PC-9 (cell line): ENCODE measurements around the gene STK35. TPM values are rescaled to one million over a fixed set of nuclear protein-coding genes. Genes with fewer than 3 reads are reported as not detected.

Experiments used
- BruUV-seq: library from RNA; stranded (reverse); fragments of 400-500 nt; replicated peaks from 2 replicates; lab custom pipeline; 2021; lab: Mats Ljungman, UMichigan
- CTCF ChIA-PET: fragments of 300-600 bp; sonication (Branson Sonifier 250); formaldehyde crosslinking; loops from one replicate; lab custom pipeline; 2022; ENCODE audit warnings: antibody characterized with exemption; lab: Charles Lee
- POLR2A ChIA-PET: fragments of 300-600 bp; sonication (Branson Sonifier 250); formaldehyde crosslinking; loops from one replicate; lab custom pipeline; 2022; ENCODE audit warnings: antibody characterized with exemption; ENCODE audit not compliant: unreplicated experiment; lab: Charles Lee
- DNase-seq, 2 experiments: peaks; one replicate each; pipeline versions ENCODE4 v3.0.0 to v3.0.0-alpha.2; 2015 to 2022; ENCODE audit warnings: mixed read lengths in 1 of 2
- H2AFZ ChIP-seq: fragments of 200-600 bp; sonication (generic); 2 replicates; pipeline ENCODE4 v1.8.1; 2017; ENCODE audit warnings: antibody characterized with exemption
- H3F3A ChIP-seq: fragments of 200-600 bp; sonication (generic); 2 replicates; pipeline ENCODE4 v1.8.1; 2017; ENCODE audit warnings: antibody characterized with exemption, mild to moderate bottlenecking, low read depth; ENCODE audit not compliant: insufficient read depth
- H3K27ac ChIP-seq: fragments of 200-600 bp; sonication (generic); 2 replicates; pipeline ENCODE4 v1.6.1; 2016; ENCODE audit warnings: mixed run types
- H3K27me3 ChIP-seq: fragments of 200-600 bp; sonication (generic); 2 replicates; pipeline ENCODE4 v1.6.1; 2016; ENCODE audit warnings: low read depth, mixed run types; ENCODE audit not compliant: insufficient read depth
- H3K36me3 ChIP-seq: fragments of 200-600 bp; sonication (generic); 2 replicates; pipeline ENCODE4 v1.6.1; 2016; ENCODE audit warnings: low read depth, mixed run types
- H3K4me1 ChIP-seq: fragments of 200-600 bp; sonication (generic); replicated peaks from 2 replicates; pipeline ENCODE4 v1.6.1; 2016; ENCODE audit warnings: mixed run types; ENCODE audit not compliant: insufficient read depth
- H3K4me2 ChIP-seq: fragments of 200-600 bp; sonication (generic); 2 replicates; pipeline ENCODE4 v1.6.1; 2017; ENCODE audit warnings: mixed run types
- H3K4me3 ChIP-seq: fragments of 200-600 bp; sonication (generic); 2 replicates; pipeline ENCODE4 v1.6.1; 2016; ENCODE audit warnings: mixed run types
- H3K79me2 ChIP-seq: fragments of 200-600 bp; sonication (generic); 2 replicates; pipeline ENCODE4 v1.6.1; 2017; ENCODE audit warnings: low read depth, mixed run types
- H3K9me2 ChIP-seq: fragments of 200-600 bp; sonication (generic); 2 replicates; pipeline ENCODE4 v1.8.1; 2017; ENCODE audit warnings: mild to moderate bottlenecking; ENCODE audit not compliant: insufficient read depth
- H3K9me3 ChIP-seq: fragments of 200-600 bp; sonication (generic); 2 replicates; pipeline ENCODE4 v1.8.1; 2016; ENCODE audit warnings: low read depth; ENCODE audit not compliant: insufficient read depth
- H4K20me1 ChIP-seq: fragments of 200-600 bp; sonication (generic); 2 replicates; pipeline ENCODE4 v1.8.1; 2017; ENCODE audit not compliant: insufficient read depth
- EZH2 ChIP-seq: fragments of 200-600 bp; sonication (generic); IDR thresholded peaks from 2 replicates; pipeline ENCODE4 v1.8.0; 2017; ENCODE audit warnings: antibody characterized with exemption, low read depth
- intact Hi-C: fragments of 100-400 bp; cut with micrococcal nuclease; formaldehyde crosslinking; loops from one replicate; pipeline ENCODE4 v1.10.0; 2022; ENCODE audit not compliant: unreplicated experiment
- total RNA-seq: library from RNA; stranded (reverse); gene quantifications from 2 replicates; pipeline ENCODE4 v1.2.3, GENCODE V29; 2021
- TF ChIP-seq, protein P1 (sequence below): fragments of 200-600 bp; sonication (generic); conservative IDR thresholded peaks from 2 replicates; pipeline ENCODE4 v1.6.1; 2017; ENCODE audit warnings: mixed run types, antibody characterized with exemption, mild to moderate bottlenecking, moderate library complexity

Gene STK35
- total RNA-seq, 1 experiment from 2014 or later, result 36.7 TPM

DNA sequence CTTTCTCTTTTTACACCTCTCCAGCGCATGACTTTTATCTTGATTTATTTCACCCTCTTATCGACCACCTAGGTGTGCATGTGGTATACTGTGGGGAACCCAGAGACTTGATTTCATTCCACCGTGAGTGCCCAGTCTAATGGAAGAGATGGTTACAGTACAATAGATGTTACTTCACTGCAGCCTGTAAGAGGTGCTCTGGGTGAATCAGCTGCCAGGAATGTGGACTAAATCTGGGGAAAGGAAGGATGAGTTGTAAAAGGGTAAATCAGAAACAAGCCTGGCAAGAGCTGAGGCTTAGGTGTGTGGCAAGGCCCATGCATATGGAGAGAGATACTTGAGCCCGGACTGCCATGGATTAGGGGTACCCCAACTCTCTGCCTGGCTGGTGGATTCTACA is 7.4 kb downstream of the STK35 start:
- Histone ChIP-seq H3F3A (peaks cover 25% of the 10 kb centered on the region), H3K9me2 (no peaks in the 10 kb centered on the region), H3K4me2 (peak overlapping the region; percentile 61), H3K4me1 (peaks cover 47% of the 10 kb centered on the region), H3K9me3 (no peaks in the 10 kb centered on the region), H3K36me3 (peaks cover 21% of the 10 kb centered on the region; the same call in 1 of the 2 replicates), H4K20me1 (peaks cover 58% of the 10 kb centered on the region), H3K4me3 (no peak overlapping the region), H3K27ac (peak overlapping the region; percentile 61), H3K79me2 (peaks cover 95% of the 10 kb centered on the region), H3K27me3 (no peaks in the 10 kb centered on the region), H2AFZ (no peak overlapping the region)
- ChIA-PET CTCF (no interaction called here), POLR2A (interaction anchor here (0.5 to 0.6 kb wide), 2 partner anchors 7 to 38 kb away, joined by 5 to 9 read pairs; partner anchors contain the start of gene STK35)
- TF ChIP-seq, protein P1, sequence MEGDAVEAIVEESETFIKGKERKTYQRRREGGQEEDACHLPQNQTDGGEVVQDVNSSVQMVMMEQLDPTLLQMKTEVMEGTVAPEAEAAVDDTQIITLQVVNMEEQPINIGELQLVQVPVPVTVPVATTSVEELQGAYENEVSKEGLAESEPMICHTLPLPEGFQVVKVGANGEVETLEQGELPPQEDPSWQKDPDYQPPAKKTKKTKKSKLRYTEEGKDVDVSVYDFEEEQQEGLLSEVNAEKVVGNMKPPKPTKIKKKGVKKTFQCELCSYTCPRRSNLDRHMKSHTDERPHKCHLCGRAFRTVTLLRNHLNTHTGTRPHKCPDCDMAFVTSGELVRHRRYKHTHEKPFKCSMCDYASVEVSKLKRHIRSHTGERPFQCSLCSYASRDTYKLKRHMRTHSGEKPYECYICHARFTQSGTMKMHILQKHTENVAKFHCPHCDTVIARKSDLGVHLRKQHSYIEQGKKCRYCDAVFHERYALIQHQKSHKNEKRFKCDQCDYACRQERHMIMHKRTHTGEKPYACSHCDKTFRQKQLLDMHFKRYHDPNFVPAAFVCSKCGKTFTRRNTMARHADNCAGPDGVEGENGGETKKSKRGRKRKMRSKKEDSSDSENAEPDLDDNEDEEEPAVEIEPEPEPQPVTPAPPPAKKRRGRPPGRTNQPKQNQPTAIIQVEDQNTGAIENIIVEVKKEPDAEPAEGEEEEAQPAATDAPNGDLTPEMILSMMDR, result no peak
- BruUV-seq, result no TSS peak
- intact Hi-C loops, result loop anchor here (2.0 to 10.0 kb wide), 2 partner anchors 24 to 304 kb away; no protein-coding TSS in a partner anchor
- peak; percentile 61 to 90 for DNase-seq

DNA sequence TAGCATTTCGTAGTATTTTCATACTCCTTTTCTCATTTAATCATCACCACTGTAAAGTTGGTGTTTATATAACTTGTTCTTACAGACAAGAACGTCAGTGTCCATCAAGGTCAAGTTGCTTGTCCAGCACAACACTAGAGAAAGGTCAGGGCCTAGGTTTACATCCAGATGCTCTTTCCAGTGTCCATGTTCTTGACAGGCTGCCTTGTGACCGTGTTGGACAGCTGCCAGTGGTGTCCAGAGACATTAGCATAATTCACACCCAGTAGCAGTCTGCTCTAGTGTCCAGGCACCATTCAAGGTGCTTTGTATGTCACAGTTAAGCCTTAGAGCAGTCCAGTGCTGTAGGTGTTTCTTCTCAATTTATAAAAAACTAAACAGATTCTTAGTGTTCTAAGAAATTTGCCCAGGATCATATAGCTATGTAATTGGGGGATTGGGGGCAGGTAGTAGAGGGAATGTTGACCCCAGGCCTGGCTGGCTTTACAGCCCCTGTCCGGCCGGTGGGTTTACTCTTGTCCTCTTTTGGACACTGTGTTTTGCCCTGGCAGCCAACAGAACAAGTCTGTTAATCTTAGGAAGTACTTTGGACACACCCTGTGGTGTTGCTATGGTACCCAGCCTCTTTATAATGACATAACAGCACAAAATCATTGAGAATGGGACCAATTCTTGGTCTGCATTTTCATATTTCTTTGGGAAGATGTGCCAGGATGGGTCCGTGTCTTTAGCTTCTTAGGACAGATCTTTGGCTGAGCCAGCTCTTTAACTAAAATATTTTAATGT is 8.0 kb downstream of the STK35 start:
- H3K27me3 ChIP-seq, result no peaks in the 10 kb centered on the region
- H3K36me3 ChIP-seq, result peaks cover 21% of the 10 kb centered on the region; the same call in 1 of the 2 replicates
- peak overlapping the region; percentile 61 for H3K4me2 ChIP-seq
- H3K79me2 ChIP-seq, result peaks cover 95% of the 10 kb centered on the region
- H2AFZ ChIP-seq, result no peak overlapping the region
- ChIA-PET CTCF (no interaction called here), POLR2A (interaction anchor here (0.5 to 0.6 kb wide), 2 partner anchors 8 to 38 kb away, joined by 5 to 9 read pairs; partner anchors contain the start of gene STK35)
- DNase-seq, result no peak
- intact Hi-C loops, result loop anchor here (2.0 to 10.0 kb wide), 2 partner anchors 23 to 305 kb away; no protein-coding TSS in a partner anchor
- H3K9me3 ChIP-seq, result no peaks in the 10 kb centered on the region
- H3K27ac ChIP-seq, result peak overlapping the region; percentile 61
- no peaks in the 10 kb centered on the region for H3K9me2 ChIP-seq
- TF ChIP-seq EZH2, result no peak
- TF ChIP-seq, protein P1, result no peak
- no TSS peak for BruUV-seq
- no peak overlapping the region for H3K4me3 ChIP-seq
- peaks cover 58% of the 10 kb centered on the region for H4K20me1 ChIP-seq
- H3K4me1 ChIP-seq, result peaks cover 47% of the 10 kb centered on the region
- peaks cover 28% of the 10 kb centered on the region for H3F3A ChIP-seq

DNA sequence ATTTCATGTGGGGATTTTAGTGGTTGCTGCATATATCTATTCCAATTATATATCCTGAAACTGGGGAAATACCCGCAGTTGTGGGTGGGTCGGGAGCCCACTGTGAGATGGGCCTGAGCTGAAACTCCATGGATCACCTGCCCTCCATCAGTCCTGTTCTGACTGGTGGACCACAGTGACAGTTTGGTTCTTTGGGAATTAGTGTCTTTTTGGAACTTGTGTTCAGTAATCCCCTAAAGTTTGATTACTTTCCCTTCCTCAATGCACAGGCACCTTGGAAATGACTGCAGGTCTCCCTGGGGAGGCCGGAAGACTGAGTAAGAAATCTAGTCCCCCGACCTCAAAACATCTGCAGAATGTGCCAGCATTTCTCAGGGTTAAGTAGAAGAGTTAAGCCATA is 11.3 kb downstream of the STK35 start:
- peaks cover 46% of the 10 kb centered on the region for H3K4me1 ChIP-seq
- no TSS peak for BruUV-seq
- H3K4me2 ChIP-seq, result no peak overlapping the region
- intact Hi-C loops, result no loop called here
- no peaks in the 10 kb centered on the region; the same call in 1 of the 2 replicates for H3K9me2 ChIP-seq
- H3K4me3 ChIP-seq, result no peak overlapping the region
- H3F3A ChIP-seq, result peaks cover 32% of the 10 kb centered on the region
- H4K20me1 ChIP-seq, result peaks cover 56% of the 10 kb centered on the region
- no peak overlapping the region for H3K27ac ChIP-seq
- H3K79me2 ChIP-seq, result peaks cover 95% of the 10 kb centered on the region
- no peak overlapping the region for H2AFZ ChIP-seq
- TF ChIP-seq, protein P1, result no peak
- TF ChIP-seq EZH2, result no peak
- no peaks in the 10 kb centered on the region for H3K27me3 ChIP-seq
- H3K9me3 ChIP-seq, result no peaks in the 10 kb centered on the region
- no peak for DNase-seq
- POLR2A ChIA-PET, result no interaction called here
- CTCF ChIA-PET, result no interaction called here
- peaks cover 25% of the 10 kb centered on the region for H3K36me3 ChIP-seq
